Measurements from ENCODE around the gene RPRD1B.
"Not testable (repeated sequence)": the region's sequence is repeated elsewhere in the genome, so short reads cannot be mapped to it uniquely, and the experiment has no call there.

RPRD1B gene

DNA sequence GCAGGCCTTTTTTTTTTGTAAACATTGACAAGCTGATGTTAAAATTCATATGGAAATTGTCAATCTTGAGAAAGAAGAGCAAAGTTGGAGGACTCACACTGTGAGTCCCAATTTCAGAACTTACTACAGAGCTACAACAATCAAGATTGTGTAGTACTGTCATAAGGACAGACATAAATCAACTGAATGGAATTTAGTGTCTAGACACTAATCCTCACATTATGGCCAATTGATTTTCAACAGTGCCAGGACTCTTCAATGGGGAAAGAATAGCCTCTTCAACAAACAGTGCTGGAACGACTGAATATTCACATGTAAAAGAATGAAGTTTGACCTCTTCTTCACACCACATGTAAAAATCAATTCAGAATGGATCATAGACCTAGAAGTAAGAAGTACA lies 70.7 kb downstream of the RPRD1B start:
- no peak for DNase-seq (ENCODE audit: low read depth)

GRCh38 chr20:38106461-38106860 lies 72.9 kb downstream of the RPRD1B start:
- no peak for DNase-seq (ENCODE audit: low read depth)

DNA sequence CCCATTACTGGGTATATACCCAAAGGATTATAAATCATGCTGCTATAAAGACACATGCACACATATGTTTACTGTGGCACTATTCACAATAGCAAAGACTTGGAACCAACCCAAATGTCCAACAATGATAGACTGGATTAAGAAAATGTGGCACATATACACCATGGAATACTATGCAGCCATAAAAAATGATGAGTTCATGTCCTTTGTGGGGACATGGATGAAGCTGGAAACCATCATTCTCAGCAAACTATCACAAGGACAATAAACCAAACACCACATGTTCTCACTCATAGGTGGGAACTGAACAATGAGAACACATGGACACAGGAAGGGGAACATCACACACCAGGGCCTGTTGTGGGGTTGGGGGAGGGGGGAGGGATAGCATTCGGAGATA lies 73.8 kb downstream of the RPRD1B start:
- not testable (repeated sequence) for DNase-seq (ENCODE audit: low read depth)

GRCh38 chr20:38107916-38108315 lies 74.4 kb downstream of the RPRD1B start:
- DNase-seq (ENCODE audit: low read depth) = not testable (repeated sequence)

DNA sequence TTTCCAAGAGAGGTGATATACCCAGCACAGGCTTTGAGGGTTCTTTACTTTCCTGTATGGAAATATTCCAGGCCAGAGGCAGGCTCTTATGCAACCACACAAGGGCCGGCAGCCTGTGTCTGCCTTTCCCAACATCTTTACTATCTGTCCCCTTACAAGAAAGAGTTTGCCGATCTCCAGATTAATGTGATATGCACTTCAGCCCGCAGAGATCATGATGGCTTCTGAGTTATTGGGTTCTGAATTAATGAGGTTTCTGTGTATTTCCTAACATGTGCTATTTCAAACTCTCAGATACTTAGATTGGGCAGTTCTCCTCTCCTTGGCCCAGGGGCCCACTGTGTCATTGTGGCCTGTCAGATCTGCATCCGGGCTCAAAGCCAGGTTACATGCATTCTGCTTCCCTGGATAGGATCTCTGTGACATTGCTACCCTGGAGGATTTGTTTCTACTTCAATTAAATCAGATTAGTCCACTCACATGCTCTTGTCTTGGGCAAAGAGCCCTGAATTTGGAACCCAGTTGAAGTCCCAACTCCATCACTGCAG lies 75.0 kb downstream of the RPRD1B start:
- no peak for DNase-seq (ENCODE audit: low read depth)

GRCh38 chr20:38108986-38109541 lies 75.5 kb downstream of the RPRD1B start:
- peak; percentile 87 for DNase-seq (ENCODE audit: low read depth)

GRCh38 chr20:38109591-38110524 lies 76.3 kb downstream of the RPRD1B start:
- DNase-seq (ENCODE audit: low read depth) = peak; percentile 86

- no peak for DNase-seq (ENCODE audit: low read depth)
Measured at GRCh38 chr20:38110525-38111178, 77.1 kb downstream of the RPRD1B start.

GRCh38 chr20:38111366-38112232 lies 78.1 kb downstream of the RPRD1B start:
- DNase-seq (ENCODE audit: low read depth) = no peak

DNA sequence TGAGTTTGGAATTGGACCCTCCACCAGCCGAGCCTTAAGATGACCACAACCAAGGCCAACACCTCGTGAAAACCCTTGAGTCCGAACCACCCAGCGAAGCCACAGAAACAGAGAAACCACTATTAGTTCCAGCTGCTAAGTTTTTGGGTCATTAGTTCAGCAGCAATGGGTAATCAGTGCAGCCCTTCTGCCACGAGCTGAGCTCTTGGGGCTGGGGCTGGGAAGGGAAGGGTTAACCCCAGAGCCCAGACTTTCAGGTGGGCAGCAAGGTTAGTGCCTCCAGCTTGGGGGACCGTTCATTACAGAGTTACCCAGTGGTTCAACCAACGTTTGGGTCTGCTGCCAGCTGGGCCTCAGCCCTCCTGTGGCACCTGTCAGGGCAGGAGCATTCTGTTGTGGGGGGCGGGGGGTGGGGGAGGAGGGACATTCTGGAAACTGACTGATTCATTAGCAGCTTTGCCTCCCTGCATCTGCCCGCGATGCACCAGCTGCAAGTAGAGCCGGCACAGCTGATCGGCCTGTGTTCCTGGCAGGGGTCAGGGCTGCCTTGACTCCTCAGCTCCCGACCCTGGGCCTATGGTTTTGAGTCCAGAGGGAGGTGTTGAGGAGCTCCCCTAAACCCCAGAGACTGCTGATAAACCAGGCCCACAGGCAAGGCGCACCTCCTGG lies 78.8 kb downstream of the RPRD1B start:
- no peak for DNase-seq (ENCODE audit: low read depth)

DNA sequence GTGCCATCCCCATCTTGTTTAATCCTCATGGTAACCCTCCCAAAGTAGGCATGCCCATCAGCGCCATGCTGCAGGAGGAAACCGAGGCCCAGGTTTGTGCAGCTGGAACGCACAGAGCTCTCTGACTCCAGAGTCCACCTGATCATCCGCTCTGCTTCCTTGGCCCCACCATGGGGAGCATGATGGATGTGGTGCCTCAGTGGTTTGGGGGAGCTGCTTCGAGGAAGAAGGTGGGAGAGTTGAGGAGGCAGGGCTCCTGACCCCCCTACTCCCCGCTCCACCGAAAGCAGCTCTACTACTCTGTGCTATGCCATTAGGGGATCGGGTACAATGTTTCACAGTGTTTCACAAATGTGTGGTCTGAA lies 79.4 kb downstream of the RPRD1B start:
- no peak for DNase-seq (ENCODE audit: low read depth)

GRCh38 chr20:38113401-38114325 lies 80.1 kb downstream of the RPRD1B start:
- no peak for DNase-seq (ENCODE audit: low read depth)

- no peak for DNase-seq (ENCODE audit: low read depth)
Measured at GRCh38 chr20:38114353-38114791, 80.8 kb downstream of the RPRD1B start.

DNA sequence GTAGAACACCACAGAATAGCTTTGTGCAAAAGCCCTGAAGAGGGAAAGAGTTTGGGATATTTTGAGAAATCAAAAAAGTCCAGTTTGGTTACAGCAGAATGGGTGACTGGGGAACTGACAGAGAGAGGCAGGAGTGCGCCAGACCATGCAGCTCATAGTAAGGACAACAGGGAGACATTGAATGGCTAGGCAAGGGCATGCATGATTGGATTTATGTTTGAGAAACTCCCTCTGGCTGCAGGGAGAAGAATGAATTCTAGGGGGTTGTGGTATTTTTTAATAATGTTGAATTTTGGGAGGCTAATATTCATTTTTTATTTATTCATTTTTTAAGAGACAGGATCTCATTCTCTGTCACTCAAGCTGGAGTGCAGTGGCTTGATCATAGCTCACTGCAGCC lies 81.7 kb downstream of the RPRD1B start:
- DNase-seq (ENCODE audit: low read depth) = no peak

GRCh38 chr20:38115896-38116295 lies 82.3 kb downstream of the RPRD1B start:
- DNase-seq (ENCODE audit: low read depth) = no peak

- DNase-seq (ENCODE audit: low read depth) = no peak
Measured at GRCh38 chr20:38116409-38117165, 83.0 kb downstream of the RPRD1B start.

DNA sequence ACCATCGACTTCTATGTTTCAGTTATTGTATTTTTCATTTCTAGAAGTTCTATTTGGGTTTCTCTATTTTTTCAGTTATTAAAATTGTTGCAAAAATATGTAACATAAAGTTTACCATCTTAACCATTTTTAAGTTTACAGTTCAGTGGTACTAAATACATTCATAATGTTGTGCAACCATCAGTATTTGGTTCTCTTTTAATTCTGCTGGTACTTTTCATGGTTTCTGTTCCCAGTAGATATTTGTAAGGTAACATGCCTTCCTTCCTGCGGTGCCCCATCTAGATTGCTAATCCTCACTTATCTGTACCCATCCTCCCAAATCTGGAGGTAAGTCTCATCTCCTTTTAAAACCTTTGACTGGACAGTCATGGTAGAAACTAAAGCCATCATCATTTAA lies 83.7 kb downstream of the RPRD1B start:
- DNase-seq (ENCODE audit: low read depth) = no peak

- DNase-seq (ENCODE audit: low read depth) = no peak
Measured at GRCh38 chr20:38117635-38118034, 84.1 kb downstream of the RPRD1B start.

DNA sequence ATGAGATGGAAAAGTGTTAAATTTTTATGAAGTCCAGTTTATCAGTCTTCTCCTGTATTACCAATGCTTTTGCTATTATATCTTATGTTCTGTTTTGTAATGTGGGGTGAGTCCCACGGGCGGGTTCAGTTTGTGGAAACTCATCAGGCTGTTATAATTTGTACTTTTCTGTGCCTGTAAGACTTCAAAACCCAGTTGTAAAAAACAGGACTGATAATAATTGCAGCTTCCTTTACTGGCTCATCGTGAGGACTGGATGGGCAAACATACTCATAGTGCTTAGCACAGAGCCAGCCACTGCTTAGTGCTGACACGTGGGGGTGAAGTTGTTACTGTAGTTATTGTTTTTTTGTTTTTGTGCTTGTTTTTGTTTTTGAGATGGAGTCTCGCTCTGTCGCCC lies 85.9 kb downstream of the RPRD1B start:
- no peak for DNase-seq (ENCODE audit: low read depth)

All from fibroblast of the conjunctiva (primary cell).